Measurements from ENCODE around the gene LRRC55. TPM values are rescaled to one million over a fixed set of nuclear protein-coding genes. Genes with fewer than 3 reads are reported as not detected.

The LRRC55 gene
- total RNA-seq, 1 experiment from 2014 or later, result not detected

- TF ChIP-seq CTCF (IDR thresholded peaks at IDR 0.05; ENCODE audit: unreplicated experiment), result no peak
- ChIA-PET POLR2A (interaction anchor here (0.9 kb wide), 1 partner anchor 39 kb away, joined by 4 read pairs; no protein-coding TSS in a partner anchor), CTCF (interaction anchor here (1.0 to 1.4 kb wide), 2 partner anchors 12 to 52 kb away, joined by 3 to 8 read pairs; no protein-coding TSS in a partner anchor)
- H3K27ac Mint-ChIP-seq (ENCODE audit: low read depth, unreplicated experiment), result no peak overlapping the region
- H3K4me3 Mint-ChIP-seq (ENCODE audit: unreplicated experiment), result no peak overlapping the region
- H3K36me3 Mint-ChIP-seq (ENCODE audit: insufficient read depth, unreplicated experiment), result no peaks in the 10 kb centered on the region
- DNase-seq (ENCODE audit: unreplicated experiment), result no peak
- H3K9me3 Mint-ChIP-seq (ENCODE audit: unreplicated experiment), result no peaks in the 10 kb centered on the region
- no TSS peak for BruUV-seq (replicated peaks)
- H3K27me3 Mint-ChIP-seq (ENCODE audit: insufficient read depth, unreplicated experiment), result peaks cover 21% of the 10 kb centered on the region
- intact Hi-C loops (cut with micrococcal nuclease), result no loop called here
- no peaks in the 10 kb centered on the region for H3K4me1 Mint-ChIP-seq (ENCODE audit: insufficient read depth, unreplicated experiment)
Observed at GRCh38 chr11:57197762-57198161, 16.0 kb downstream of the LRRC55 start.

- no peaks in the 10 kb centered on the region for H3K36me3 Mint-ChIP-seq (ENCODE audit: insufficient read depth, unreplicated experiment)
- no TSS peak for BruUV-seq (replicated peaks)
- no peak overlapping the region for H3K27ac Mint-ChIP-seq (ENCODE audit: low read depth, unreplicated experiment)
- H3K27me3 Mint-ChIP-seq (ENCODE audit: insufficient read depth, unreplicated experiment), result peaks cover 33% of the 10 kb centered on the region
- ChIA-PET CTCF (no interaction called here), POLR2A (no interaction called here)
- no peak for DNase-seq (ENCODE audit: unreplicated experiment)
- no peak for TF ChIP-seq CTCF (IDR thresholded peaks at IDR 0.05; ENCODE audit: unreplicated experiment)
- no peak overlapping the region for H3K4me3 Mint-ChIP-seq (ENCODE audit: unreplicated experiment)
- no peaks in the 10 kb centered on the region for H3K4me1 Mint-ChIP-seq (ENCODE audit: insufficient read depth, unreplicated experiment)
- H3K9me3 Mint-ChIP-seq (ENCODE audit: unreplicated experiment), result no peaks in the 10 kb centered on the region
- intact Hi-C loops (cut with micrococcal nuclease), result no loop called here
Observed at GRCh38 chr11:57199330-57199729, 17.6 kb downstream of the LRRC55 start.

GRCh38 chr11:57200917-57201316 is 19.2 kb downstream of the LRRC55 start:
- H3K27me3 Mint-ChIP-seq (ENCODE audit: insufficient read depth, unreplicated experiment), result peaks cover 42% of the 10 kb centered on the region
- BruUV-seq (replicated peaks), result no TSS peak
- no peak overlapping the region for H3K4me3 Mint-ChIP-seq (ENCODE audit: unreplicated experiment)
- no peak for TF ChIP-seq CTCF (IDR thresholded peaks at IDR 0.05; ENCODE audit: unreplicated experiment)
- H3K9me3 Mint-ChIP-seq (ENCODE audit: unreplicated experiment), result no peaks in the 10 kb centered on the region
- no peaks in the 10 kb centered on the region for H3K36me3 Mint-ChIP-seq (ENCODE audit: insufficient read depth, unreplicated experiment)
- no peaks in the 10 kb centered on the region for H3K4me1 Mint-ChIP-seq (ENCODE audit: insufficient read depth, unreplicated experiment)
- CTCF ChIA-PET, result no interaction called here
- POLR2A ChIA-PET, result no interaction called here
- no peak for DNase-seq (ENCODE audit: unreplicated experiment)
- intact Hi-C loops (cut with micrococcal nuclease), result no loop called here
- no peak overlapping the region for H3K27ac Mint-ChIP-seq (ENCODE audit: low read depth, unreplicated experiment)

- intact Hi-C loops (cut with micrococcal nuclease), result no loop called here
- no peaks in the 10 kb centered on the region for H3K4me1 Mint-ChIP-seq (ENCODE audit: insufficient read depth, unreplicated experiment)
- TF ChIP-seq CTCF (IDR thresholded peaks at IDR 0.05; ENCODE audit: unreplicated experiment), result no peak
- ChIA-PET POLR2A (no interaction called here), CTCF (interaction anchor here (0.6 to 3.3 kb wide), 3 partner anchors 47 to 1083 kb away, joined by 4 to 14 read pairs (median 5); no protein-coding TSS in a partner anchor)
- no peaks in the 10 kb centered on the region for H3K36me3 Mint-ChIP-seq (ENCODE audit: insufficient read depth, unreplicated experiment)
- no peak overlapping the region for H3K27ac Mint-ChIP-seq (ENCODE audit: low read depth, unreplicated experiment)
- BruUV-seq (replicated peaks), result no TSS peak
- H3K27me3 Mint-ChIP-seq (ENCODE audit: insufficient read depth, unreplicated experiment), result peaks cover 42% of the 10 kb centered on the region
- no peaks in the 10 kb centered on the region for H3K9me3 Mint-ChIP-seq (ENCODE audit: unreplicated experiment)
- no peak overlapping the region for H3K4me3 Mint-ChIP-seq (ENCODE audit: unreplicated experiment)
- DNase-seq (ENCODE audit: unreplicated experiment), result no peak
Observed at GRCh38 chr11:57202281-57202680, 20.5 kb downstream of the LRRC55 start.
